Activated CD8-positive, alpha-beta memory T cell treated with anti-CD3 and anti-CD28 coated beads, Interleukin-2, amount 50 U/mL, for 24 hours (primary cell): ENCODE results near the gene CRK.
"Not testable (repeated sequence)": the region's sequence is repeated elsewhere in the genome, so short reads cannot be mapped to it uniquely, and the experiment has no call there.

Experiments
- DNase-seq: peaks from one replicate; pipeline ENCODE4 v3.0.0-alpha.2; 2020; ENCODE audit errors: extremely low read depth

Gene CRK

GRCh38 chr17:1467898-1468492 is 12.0 kb upstream of the CRK start:
- DNase-seq, result no peak

DNA sequence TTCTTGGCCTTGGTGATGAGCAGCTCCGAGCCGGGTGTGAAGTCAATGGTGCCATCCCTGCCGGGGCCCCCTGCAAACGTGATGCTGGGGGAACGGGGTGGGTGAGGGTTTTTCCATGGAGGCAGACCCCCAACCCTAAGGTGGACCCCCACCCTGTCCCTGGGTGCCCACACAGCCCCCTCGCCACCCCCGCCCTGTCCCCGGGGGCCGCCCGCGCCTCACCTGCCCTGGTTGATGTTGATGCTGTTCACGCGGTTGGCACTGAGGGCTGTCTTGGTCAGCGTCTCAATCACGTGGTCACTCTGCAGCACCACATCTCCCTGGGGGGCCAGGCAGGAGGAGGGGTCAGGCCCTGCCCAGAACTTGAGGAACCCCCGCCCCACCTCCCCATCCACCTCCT is 11.2 kb upstream of the CRK start:
- DNase-seq, result no peak

DNA sequence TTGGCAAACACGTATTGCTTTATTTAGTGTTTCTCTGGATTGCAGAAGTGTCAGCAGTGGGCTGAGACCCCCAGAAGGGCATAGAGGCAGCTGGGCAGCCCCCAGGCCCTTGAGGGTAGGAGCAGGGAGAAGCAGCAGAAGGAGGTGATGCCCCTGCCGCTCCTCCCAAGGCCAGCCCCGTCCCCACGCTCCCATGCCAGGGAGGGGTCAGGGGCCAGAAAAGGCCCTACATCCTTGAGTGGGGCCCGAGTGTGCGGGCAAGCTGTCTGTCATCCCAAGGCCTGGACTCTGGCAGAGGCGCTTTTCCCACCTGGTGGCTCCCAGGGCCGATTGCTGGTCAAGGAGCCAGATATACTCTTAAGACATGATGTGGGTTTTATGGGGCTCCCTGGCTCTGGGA is 8.2 kb upstream of the CRK start:
- DNase-seq, result no peak

- DNase-seq, result no peak
Measured at GRCh38 chr17:1462164-1463112, 6.4 kb upstream of the CRK start.

- DNase-seq, result no peak
Measured at GRCh38 chr17:1461198-1461944, 5.3 kb upstream of the CRK start.

GRCh38 chr17:1460233-1460632 is 4.2 kb upstream of the CRK start:
- no peak for DNase-seq

DNA sequence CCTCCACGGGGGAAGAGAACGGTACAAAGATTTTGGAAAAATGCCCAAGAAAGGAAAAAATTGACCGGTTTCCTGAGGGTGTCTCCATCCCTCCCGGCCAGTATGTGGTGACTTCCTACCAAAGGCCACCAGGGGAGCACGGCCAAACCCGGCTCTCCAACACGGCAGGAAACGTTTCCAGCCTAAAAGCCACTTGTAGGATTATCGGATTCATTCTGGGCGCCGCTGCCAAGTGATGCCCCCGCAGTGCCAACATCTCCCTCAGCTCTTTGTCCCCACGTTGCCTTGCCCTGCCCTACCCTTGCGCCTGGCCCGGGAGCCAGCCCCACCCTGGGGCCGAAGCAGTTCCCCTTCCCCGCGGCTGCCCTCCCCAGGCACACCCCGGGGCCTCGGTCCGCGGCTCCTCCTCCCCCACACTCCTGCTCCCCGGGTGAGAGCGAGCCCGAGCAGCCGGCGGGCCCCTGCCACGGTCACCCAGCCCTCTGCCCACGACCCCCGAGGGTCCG is 688 bp downstream of the CRK start:
- DNase-seq, result no peak

DNA sequence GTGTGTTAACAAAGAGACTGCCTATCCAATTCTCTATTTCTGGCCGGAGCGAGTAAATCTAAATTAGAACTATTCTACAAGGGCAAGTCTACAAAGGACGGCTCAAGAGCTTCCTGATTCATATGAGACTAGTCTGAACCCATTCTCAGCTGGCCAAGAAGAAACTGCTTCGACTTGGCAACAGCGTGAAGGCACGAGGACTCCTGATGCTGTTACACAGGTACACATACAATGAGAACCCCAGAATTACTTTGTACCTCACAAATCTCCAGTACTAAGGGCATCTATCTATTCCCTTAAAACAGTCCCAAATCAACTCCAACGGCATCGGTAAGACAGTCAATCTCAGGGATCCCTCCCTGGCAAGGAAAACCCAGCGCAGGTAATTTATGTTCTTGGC is 1.5 kb downstream of the CRK start:
- no peak for DNase-seq

GRCh38 chr17:1453694-1454093 is 2.3 kb downstream of the CRK start:
- DNase-seq, result not testable (repeated sequence)

DNA sequence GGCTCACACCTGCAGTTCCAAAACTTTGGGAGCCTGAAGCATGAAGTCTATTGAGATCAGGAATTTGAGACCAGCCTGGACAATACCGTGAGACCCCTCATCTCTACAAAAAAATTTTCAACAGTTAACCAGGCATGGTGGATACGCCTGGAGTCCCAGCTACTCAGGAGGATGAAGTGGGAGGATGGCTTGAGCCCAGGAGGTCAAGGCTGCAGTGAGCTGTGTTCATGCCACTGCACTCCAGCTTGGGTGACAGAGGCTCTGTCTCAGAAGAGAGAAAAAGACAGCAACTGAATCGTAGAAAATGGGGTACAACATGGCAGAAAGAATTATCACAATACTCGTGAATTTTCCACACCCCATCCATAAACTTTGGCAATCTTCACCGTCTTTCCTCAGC is 3.2 kb downstream of the CRK start:
- DNase-seq, result no peak

- not testable (repeated sequence) for DNase-seq
Measured at GRCh38 chr17:1450261-1450660, 5.8 kb downstream of the CRK start.

GRCh38 chr17:1449412-1449967 is 6.5 kb downstream of the CRK start:
- DNase-seq, result no peak

DNA sequence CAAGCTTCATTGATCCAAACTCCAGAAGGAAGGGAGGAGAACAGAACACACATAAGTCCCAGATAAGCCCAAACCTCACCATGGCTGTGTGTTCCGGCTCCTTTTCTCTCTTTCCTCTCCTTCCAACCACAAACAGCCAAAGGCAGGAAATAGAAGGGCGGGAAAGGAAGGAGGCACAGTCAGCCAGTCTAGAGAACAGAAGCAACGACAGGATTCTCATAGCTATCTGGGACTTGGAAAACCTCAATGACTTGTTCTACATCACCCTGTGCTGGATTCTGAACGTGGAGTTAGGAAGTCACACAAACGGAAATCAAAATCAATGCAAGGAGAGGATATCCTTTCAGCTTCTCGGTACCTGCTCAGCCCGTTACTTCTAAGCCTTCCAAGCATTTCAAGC is 9.0 kb downstream of the CRK start:
- DNase-seq, result no peak

- no peak for DNase-seq
Measured at GRCh38 chr17:1446201-1446600, 9.8 kb downstream of the CRK start.

DNA sequence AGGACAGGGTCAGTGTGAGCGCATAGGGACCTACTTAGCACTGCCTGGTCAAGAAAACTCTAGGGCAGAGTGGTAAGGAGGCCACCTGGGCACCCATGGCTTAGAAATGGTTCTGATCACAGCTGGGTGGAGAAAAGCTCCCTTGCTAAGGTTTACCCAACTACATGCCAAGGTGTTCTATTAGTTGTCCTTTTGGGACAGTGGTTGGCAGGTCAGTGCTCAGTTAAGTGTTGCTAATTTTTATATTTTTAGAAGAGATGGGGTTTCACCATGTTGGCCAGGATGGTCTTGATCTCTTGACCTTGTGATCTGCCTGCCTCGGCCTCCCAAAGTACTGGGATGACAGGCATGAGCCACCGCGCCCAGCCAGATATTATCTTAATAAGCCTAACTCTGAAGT is 10.3 kb downstream of the CRK start:
- not testable (repeated sequence) for DNase-seq

DNA sequence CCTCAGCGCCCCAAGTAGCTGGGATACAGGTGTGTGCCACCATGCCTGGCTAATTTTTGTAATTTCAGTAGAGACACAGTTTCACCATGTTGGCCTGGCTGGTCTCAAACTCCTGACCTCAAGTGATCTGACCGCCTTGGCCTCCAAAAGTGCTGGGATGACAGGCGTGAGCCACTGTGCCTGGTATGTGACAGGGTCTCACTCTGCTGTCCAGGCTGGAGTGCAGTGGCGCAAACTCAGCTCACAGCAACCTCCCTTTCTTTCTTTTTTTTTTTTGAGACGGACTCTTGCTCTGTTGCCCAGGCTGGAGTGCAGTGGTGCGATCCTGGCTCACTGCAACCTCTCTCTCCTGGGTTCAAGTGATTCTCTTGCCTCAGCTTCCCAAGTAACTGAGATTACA is 13.3 kb downstream of the CRK start:
- not testable (repeated sequence) for DNase-seq

- no peak for DNase-seq
Measured at GRCh38 chr17:1442187-1442586, 13.8 kb downstream of the CRK start.

- no peak for DNase-seq
Measured at GRCh38 chr17:1440921-1441320, 15.1 kb downstream of the CRK start.

DNA sequence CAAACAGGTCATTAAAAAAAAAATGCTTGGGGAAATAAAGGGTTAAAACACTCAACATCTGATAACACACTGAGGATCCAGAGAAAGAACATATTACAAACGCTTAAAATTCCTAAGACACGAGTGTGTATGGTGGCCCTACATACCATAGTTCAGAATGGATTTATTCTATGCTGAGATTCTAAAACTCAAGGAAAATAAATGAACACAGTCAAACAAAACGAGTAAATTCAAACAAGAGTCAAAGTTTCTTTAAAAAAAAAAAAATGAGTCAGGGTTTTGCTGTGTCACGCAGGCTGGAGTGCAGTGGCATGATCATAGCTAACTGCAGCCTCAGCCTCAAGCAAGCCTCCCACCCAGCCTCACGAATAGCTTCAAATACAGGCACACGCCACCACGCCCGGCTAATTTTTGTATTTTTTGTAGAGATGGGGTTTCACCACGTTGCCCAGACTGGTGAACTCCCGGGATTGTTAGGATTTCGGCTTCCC is 17.4 kb downstream of the CRK start:
- no peak for DNase-seq

- DNase-seq, result no peak
Measured at GRCh38 chr17:1435326-1435725, 20.7 kb downstream of the CRK start.

DNA sequence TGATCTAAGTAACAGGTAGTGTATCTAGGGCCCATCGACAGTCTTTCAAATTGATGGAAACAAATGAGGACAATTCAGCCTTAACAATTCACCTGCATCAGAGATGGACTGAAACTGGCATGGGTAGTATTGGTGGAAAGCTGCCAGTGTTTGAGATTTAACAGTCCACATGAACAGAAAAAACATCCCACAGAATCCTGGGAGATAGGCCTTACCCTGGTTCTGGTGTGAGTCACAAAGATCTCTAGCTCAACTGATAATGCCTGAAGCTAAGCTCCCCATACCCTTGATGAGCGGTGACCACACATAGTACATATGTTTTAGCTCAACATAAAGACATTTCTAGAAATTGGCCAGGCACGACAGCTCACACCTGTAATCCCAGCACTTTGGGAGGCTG is 21.9 kb downstream of the CRK start:
- DNase-seq, result no peak

DNA sequence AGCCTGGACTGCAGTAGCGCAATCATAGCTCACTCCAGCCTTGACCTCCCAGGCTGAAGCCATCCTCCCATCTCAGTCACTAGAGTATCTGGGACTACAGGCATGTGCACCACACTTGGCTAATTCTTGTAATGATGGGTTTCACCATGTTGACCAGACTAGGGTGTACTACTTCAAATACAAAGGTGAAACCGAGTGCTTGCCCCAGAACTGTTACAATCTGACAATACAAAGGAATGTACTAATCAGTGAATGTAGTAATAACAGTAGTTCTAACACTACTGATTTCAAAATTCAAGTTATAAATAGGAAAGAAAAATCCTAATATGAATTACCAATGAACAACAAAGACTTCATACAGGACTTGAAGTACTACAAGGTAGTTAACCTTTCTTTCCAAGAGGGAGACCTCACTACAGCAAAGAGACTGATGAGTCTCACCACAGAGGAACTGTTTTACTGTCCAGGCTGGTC is 24.4 kb downstream of the CRK start:
- DNase-seq, result no peak
